Gastroesophageal sphincter (tissue), 3 donors: ENCODE results near the gene GSTT2B.

Experiments used
- EP300 ChIP-seq: sonication (generic); formaldehyde crosslinking; IDR thresholded peaks from one replicate; pipeline ENCODE4 v1.6.1; 2017; ENCODE audit warnings: antibody characterized with exemption, mild to moderate bottlenecking
- POLR2A ChIP-seq, 2 donors: fragments of 450-650 bp; IDR thresholded peaks; one replicate each; pipeline ENCODE4 v1.6.1; 2017; ENCODE audit warnings: antibody characterized with exemption in 2 of 2, mild to moderate bottlenecking in 2 of 2, moderate library complexity in 1 of 2
- POLR2AphosphoS5 ChIP-seq: sonication (generic); formaldehyde crosslinking; IDR thresholded peaks from one replicate; pipeline ENCODE4 v1.6.1; 2017; ENCODE audit warnings: antibody characterized with exemption
- TF ChIP-seq, protein P1 (sequence below), 4 experiments: fragments of 200-600 bp in 2 of 4; fragments of 450-650 bp in 2 of 4; sonication (generic) in 1 of 4; IDR thresholded peaks; one replicate each; pipeline ENCODE4 v1.5.1; 2017 to 2019; ENCODE audit warnings: antibody characterized with exemption in 4 of 4, mild to moderate bottlenecking in 2 of 4, moderate library complexity in 2 of 4

- no peak for TF ChIP-seq POLR2AphosphoS5
- no peak for TF ChIP-seq POLR2A (IDR thresholded peaks at IDR 0.05)
- TF ChIP-seq, protein P1, sequence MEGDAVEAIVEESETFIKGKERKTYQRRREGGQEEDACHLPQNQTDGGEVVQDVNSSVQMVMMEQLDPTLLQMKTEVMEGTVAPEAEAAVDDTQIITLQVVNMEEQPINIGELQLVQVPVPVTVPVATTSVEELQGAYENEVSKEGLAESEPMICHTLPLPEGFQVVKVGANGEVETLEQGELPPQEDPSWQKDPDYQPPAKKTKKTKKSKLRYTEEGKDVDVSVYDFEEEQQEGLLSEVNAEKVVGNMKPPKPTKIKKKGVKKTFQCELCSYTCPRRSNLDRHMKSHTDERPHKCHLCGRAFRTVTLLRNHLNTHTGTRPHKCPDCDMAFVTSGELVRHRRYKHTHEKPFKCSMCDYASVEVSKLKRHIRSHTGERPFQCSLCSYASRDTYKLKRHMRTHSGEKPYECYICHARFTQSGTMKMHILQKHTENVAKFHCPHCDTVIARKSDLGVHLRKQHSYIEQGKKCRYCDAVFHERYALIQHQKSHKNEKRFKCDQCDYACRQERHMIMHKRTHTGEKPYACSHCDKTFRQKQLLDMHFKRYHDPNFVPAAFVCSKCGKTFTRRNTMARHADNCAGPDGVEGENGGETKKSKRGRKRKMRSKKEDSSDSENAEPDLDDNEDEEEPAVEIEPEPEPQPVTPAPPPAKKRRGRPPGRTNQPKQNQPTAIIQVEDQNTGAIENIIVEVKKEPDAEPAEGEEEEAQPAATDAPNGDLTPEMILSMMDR (IDR thresholded peaks at IDR 0.05) = no peak
- TF ChIP-seq EP300 = no peak
These were observed 44.2 kb upstream of the GSTT2B start, which contains the start of gene GSTT4 for GRCh38 chr22:24005201-24005600.
